Left cardiac atrium (tissue), 2 donors: Measurements from ENCODE around the gene MED31. TPM values are rescaled to one million over a fixed set of nuclear protein-coding genes. Genes with fewer than 3 reads are reported as not detected.

Experiments
- microRNA-seq, 2 donors: library from miRNA; unstranded; fragments of <30 nt; microRNA quantifications; one replicate each; pipeline ENCODE4 v1.2.0, GENCODE V29; 2020
- total RNA-seq, 2 donors: library from RNA; stranded (reverse); fragmentation: NEBNext Ultra II Directional; extraction: Animal tissue kit (Norgen Biotek cat#: 25700); gene quantifications; one replicate each; pipeline ENCODE4 v1.2.1, GENCODE V29; 2021
- donor health status: DM: no; HTN: yes; CAD: no; lungs with severe emphysema.
- donor health status: DM: yes; HTN: yes; CAD: no.

Gene MED31
- total RNA-seq, 2 donors from 2014 or later, result 14.7 to 15.6 TPM

Small RNA genes within 50 kb of the gene (microRNA-seq; reads per million reads assigned to microRNA genes)
- 0 reads per million in 2 donors for gene MIR4520-1
- gene MIR4520-2, result 0 reads per million in 2 donors

Other genes starting within 250 kb of the MED31 start
- gene AIPL1, start 216.5 kb downstream of the MED31 start, total RNA-seq, result not detected
- under 1 TPM in 1 of 2 donors, not detected in 1; 0.29 TPM for gene PIMREG, start 207.2 kb downstream of the MED31 start, total RNA-seq
- gene PITPNM3, start 95.0 kb downstream of the MED31 start, total RNA-seq, result 1 to 10 TPM; 3.1 to 3.4 TPM
- gene KIAA0753, start 10.9 kb downstream of the MED31 start, total RNA-seq, result 1 to 10 TPM; 4.7 to 6.3 TPM
- 10 to 100 TPM; 50.5 to 58.2 TPM for gene TXNDC17, start 10.5 kb downstream of the MED31 start, total RNA-seq
- under 1 TPM; 0.59 to 0.63 TPM for gene C17orf100, start 157 bp upstream of the MED31 start, total RNA-seq
- gene SLC13A5, start 61.8 kb upstream of the MED31 start, total RNA-seq, result under 1 TPM in 1 of 2 donors, not detected in 1; 0.21 TPM
- gene XAF1, start 104.4 kb upstream of the MED31 start, total RNA-seq, result 10 to 100 TPM; 21.7 to 50.1 TPM
- under 1 TPM; 0.12 to 0.34 TPM for gene FBXO39, start 124.6 kb upstream of the MED31 start, total RNA-seq
- gene TEKT1, start 180.1 kb upstream of the MED31 start, total RNA-seq, result not detected